HG03342 (cell line): ENCODE measurements around the gene SMARCC2.
"Not testable (repeated sequence)": the region's sequence is repeated elsewhere in the genome, so short reads cannot be mapped to it uniquely, and the experiment has no call there.

Source experiments
- ATAC-seq: cut with Tn5 transposase; IDR thresholded peaks from one replicate; pipeline ENCODE4 v1.9.1; 2021; ENCODE audit warnings: mild to moderate bottlenecking, moderate library complexity; ENCODE audit not compliant: unreplicated experiment

SMARCC2 gene

DNA sequence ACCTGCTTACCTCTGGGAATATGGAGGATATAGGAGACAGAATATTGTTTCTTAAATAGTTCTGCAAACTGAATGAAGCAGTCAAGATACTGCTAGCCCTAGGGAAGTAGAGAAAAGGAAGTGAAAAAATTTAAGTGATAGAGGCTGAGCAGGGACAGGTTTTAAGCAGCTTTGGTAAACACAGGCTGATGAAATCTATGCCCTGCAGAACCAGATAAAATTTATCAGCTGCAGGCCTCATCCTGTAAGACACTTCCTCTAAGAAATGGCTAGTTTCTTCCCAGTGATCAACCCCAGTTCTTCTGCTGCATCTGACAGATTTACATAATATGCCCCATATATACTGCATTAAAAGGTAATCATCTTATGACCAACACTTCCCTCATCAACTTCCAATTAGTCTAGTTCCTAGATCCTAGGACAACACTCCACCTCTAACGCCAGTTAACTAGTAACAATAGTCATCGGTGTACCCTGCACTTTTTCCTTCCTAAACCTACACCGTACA lies 62.5 kb downstream of the SMARCC2 start:
- ATAC-seq: no peak

DNA sequence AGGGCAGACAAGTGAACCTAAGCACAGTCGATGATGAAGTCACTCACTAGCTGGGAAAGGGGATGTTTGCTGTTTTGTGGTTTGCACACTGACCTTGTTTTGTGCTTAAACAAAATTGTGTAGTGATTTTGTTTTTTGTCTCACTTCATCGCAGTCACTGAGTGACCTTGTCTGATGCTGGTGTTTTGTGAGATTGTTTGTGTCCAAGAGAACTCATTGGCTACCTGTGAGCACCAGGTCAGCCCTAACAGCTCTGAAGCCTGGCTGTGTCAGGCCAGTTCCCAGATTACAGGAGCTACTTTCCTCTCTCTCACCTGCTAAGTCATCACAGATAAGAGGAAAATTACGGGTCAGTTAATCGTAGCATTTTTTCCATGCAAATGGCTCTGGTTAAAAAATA lies 65.2 kb downstream of the SMARCC2 start:
- no peak for ATAC-seq

DNA sequence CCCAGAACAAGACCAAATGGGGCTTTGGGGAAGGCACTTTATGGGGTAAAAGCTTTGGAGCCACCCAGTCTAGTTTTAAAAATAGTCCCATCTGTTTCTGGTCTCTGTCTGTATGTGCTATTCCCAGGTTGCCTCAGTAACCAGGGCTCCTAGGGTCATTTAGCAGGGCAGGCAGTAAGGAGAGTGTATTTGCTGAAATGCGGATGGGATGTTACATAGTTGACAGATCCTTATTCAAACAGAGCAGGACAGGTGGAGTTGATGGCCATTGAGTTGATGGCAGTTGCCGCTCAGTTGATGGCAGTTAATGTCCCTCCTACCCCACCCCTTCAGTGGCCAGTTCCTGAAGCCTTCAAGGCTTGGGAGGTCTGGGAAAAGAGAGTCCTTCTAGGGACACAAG lies 66.6 kb downstream of the SMARCC2 start:
- no peak for ATAC-seq

- ATAC-seq: no peak
These were observed 67.9 kb downstream of the SMARCC2 start for GRCh38 chr12:56121204-56121870.

DNA sequence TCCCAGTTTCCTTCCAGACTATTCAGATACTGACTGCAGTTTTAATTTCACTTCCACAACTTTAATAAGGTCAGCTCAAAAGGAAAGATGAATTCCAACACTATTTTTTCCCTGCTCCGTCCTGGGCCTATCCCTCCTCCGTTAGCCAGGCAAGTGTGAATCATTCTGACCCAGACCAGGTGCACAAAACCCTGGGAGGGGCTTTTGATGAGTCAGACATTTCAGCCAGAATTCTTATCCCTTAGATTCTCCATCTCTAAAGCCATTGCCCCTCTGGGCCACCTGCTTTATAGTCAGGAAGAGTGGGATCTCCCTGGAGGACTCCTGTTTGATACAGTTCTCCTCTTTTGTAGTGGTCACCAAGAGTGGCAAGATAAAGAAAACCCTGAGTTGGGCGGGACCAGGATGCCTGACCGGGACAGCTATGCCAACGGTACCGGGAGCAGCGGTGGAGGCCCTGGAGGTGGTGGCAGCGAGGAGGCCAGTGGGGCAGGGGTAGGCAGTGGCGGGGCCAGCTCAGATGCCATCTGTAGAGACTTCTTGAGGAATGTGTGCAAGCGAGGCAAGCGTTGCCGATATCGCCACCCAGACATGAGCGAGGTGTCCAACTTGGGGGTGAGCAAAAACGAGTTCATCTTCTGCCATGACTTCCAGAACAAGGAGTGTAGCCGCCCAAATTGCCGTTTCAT lies 69.0 kb downstream of the SMARCC2 start:
- ATAC-seq: no peak

DNA sequence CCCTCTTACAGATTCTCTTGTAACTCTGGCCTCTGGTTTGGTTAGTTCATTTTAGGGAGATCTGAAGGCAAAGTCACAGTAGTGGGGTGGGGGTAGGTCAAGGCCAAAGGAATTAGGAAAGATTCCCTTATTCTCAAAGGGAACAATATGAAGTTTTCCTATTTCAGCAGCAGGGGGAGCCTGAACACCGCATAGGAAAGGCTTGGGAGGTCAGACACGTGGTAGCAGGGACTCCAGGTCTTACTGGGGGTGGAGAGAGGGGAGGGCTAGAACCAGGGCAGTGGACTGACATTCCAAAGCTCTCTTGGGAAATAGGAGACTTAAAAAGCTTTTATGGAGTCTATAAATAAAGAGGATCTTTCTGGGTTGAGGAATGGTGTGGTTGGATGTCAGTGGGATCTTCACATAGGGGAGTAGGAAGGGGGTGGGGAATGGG lies 69.9 kb downstream of the SMARCC2 start:
- no peak for ATAC-seq

GRCh38 chr12:56118688-56119357 lies 70.5 kb downstream of the SMARCC2 start:
- ATAC-seq: peak; percentile 3

GRCh38 chr12:56117778-56118687 lies 71.2 kb downstream of the SMARCC2 start, which contains the start of gene ZC3H10:
TSS of gene ZC3H10 (plus strand) at chr12:56118266. CDS start at chr12:56120563, 2,297 bp downstream.
- peak; percentile 80 for ATAC-seq

- not testable (repeated sequence) for ATAC-seq
These were observed 72.1 kb downstream of the SMARCC2 start for GRCh38 chr12:56117082-56117706.

DNA sequence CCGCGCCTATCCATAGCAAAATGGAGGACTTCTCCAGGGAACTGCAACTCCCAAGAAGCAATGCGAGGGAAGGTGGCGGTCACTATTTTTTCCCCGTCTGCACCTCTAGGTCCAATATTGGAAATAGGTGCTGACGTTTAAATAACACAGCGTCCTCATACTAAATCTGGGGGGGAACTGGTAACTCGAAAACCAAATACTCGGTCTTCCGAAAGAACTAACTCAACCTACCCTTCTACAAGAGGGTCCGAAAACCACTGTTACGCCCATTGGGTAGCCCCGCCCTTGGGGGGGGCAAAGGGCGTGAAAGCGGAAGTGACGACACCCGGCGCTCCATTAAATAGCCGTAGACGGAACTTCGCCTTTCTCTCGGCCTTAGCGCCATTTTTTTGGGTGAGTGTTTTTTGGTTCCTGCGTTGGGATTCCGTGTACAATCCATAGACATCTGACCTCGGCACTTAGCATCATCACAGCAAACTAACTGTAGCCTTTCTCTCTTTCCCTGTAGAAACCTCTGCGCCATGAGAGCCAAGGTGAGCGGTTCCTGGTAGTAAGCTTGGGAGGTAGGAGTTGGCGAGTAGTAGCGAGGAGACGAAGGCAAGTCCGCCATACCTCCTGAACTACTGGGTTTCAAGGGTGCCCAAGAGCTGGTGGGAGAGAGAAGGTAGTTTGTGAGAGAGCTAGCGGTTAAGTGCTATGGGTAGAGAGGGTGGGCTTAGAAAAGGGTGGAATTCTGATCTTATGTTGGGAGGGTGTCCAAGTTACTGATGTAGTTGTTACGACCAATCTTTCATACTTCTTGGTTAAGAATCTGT lies 72.8 kb downstream of the SMARCC2 start, which contains the start of gene RPL41:
Gene RPL41 (plus strand): TSS at position 367 of the 815 bp plus-strand sequence.
- peak; percentile 36 for ATAC-seq

- no peak for ATAC-seq
These were observed 74.0 kb downstream of the SMARCC2 start for GRCh38 chr12:56115329-56115728.

- ATAC-seq: no peak
These were observed 75.2 kb downstream of the SMARCC2 start for GRCh38 chr12:56114084-56114483.
